Testis (tissue), 3 donors: ENCODE measurements around the gene ABCA4. TPM values are rescaled to one million over a fixed set of nuclear protein-coding genes. Genes with fewer than 3 reads are reported as not detected.

ENCODE experiments used
- DNase-seq: peaks from one replicate; pipeline ENCODE4 v3.0.0-alpha.2; 2019
- H3K27ac ChIP-seq, 2 donors: fragments of 200-600 bp; sonication (generic); one replicate each; pipeline ENCODE4 v1.5.1; 2019
- H3K27me3 ChIP-seq: fragments of 200-600 bp; sonication (generic); one replicate; pipeline ENCODE4 v1.5.1; 2019
- H3K36me3 ChIP-seq: fragments of 200-600 bp; sonication (generic); one replicate; pipeline ENCODE4 v1.5.1; 2017; ENCODE audit warnings: low read depth; ENCODE audit errors: missing control alignments
- H3K4me1 ChIP-seq: fragments of 200-600 bp; sonication (generic); one replicate; pipeline ENCODE4 v1.5.1; 2019
- H3K4me3 ChIP-seq, 2 donors: fragments of 200-600 bp; sonication (generic); one replicate each; pipeline ENCODE4 v1.5.1; 2017 to 2019
- H3K9me3 ChIP-seq: fragments of 200-600 bp; sonication (generic); one replicate; pipeline ENCODE4 v1.5.1; 2017
- CTCF ChIP-seq, 3 experiments: fragments of 450-650 bp in 2 of 3; fragments of 200-600 bp in 1 of 3; sonication (generic) in 1 of 3; IDR thresholded peaks; one replicate each; pipeline ENCODE4 v1.5.1; 2016 to 2019; ENCODE audit warnings: antibody characterized with exemption in 3 of 3, mild to moderate bottlenecking in 2 of 3, moderate library complexity in 1 of 3
- POLR2A ChIP-seq: fragments of 450-650 bp; IDR thresholded peaks from one replicate; pipeline ENCODE4 v1.6.1; 2017; ENCODE audit warnings: antibody characterized with exemption, mild to moderate bottlenecking, moderate library complexity
- WGBS, 2 donors: methylation state at CpG; one replicate each; pipeline ENCODE4 v1.1.5; 2018; 5-methylcytosine and 5-hydroxymethylcytosine counted together
- intact Hi-C: fragments of 100-400 bp; cut with DNase I; formaldehyde crosslinking; loops from one replicate; pipeline ENCODE4 v1.15.1; 2023; ENCODE audit warnings: low total_unique reads
- polyA plus RNA-seq: library from polyadenylated mRNA; stranded (reverse); fragments of 350-450 nt; fragmentation: Illumina TruSeq; extraction: RNeasy Lipid Tissue Mini Kit (QIAGEN cat#74804); gene quantifications from one replicate; pipeline ENCODE4 v1.2.3, GENCODE V29; 2014; ENCODE audit warnings: low read depth, low replicate concordance; ENCODE audit not compliant: insufficient read depth
- total RNA-seq, 2 donors: library from RNA; depleted of rRNA; stranded (reverse); fragments of >200 nt; gene quantifications; one replicate each; pipeline ENCODE4 v1.2.3, GENCODE V29; 2016

The ABCA4 gene
- total and polyA plus RNA-seq, 3 donors from 2014 or later, result 1.6 to 1.8 (median 1.8) TPM

- no peaks in the 10 kb centered on the region for H3K36me3 ChIP-seq
- WGBS, 2 donors, result 89 to 94% methylated on average over 5 of the region's 5 CpGs
- no peaks in the 10 kb centered on the region for H3K4me1 ChIP-seq
- DNase-seq, result no peak
- no peaks in the 10 kb centered on the region for H3K27me3 ChIP-seq
- H3K9me3 ChIP-seq, result no peaks in the 10 kb centered on the region
- TF ChIP-seq CTCF (IDR thresholded peaks at IDR 0.05) (no peak), POLR2A (no peak)
- H3K4me3 ChIP-seq, result no peak overlapping the region
- H3K27ac ChIP-seq, result no peak overlapping the region
- intact Hi-C loops, result no loop called here
Observed at GRCh38 chr1:94146273-94146672, 25.3 kb upstream of the ABCA4 start.

- intact Hi-C loops, result no loop called here
- TF ChIP-seq POLR2A, result no peak
- TF ChIP-seq CTCF (IDR thresholded peaks at IDR 0.05), result no peak
- Histone ChIP-seq H3K27ac (no peak overlapping the region), H3K9me3 (no peaks in the 10 kb centered on the region), H3K4me3 (no peak overlapping the region), H3K4me1 (no peaks in the 10 kb centered on the region), H3K36me3 (no peaks in the 10 kb centered on the region), H3K27me3 (no peaks in the 10 kb centered on the region)
- WGBS, 2 donors, result 37 to 61% methylated on average over 1 of the region's 1 CpG
- DNase-seq, result no peak
Observed at GRCh38 chr1:94144836-94145235, 23.9 kb upstream of the ABCA4 start.

DNA sequence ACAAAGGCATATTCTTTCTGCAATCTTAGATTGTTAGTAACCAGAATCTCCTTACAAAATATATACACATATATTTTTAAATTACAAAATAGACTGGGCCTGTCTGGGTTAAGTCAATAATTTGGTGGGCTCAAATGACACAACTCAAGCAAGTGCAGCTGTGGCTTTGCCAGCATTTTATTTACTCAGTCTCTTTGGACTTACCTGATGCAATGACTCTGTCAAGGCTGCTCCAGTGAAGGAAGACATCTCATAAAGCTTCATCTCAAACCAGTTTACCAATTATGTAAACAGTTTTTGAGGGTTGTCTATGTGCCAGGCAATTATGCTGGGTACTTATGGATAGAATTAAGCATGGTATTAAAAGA, 22.8 kb upstream of the ABCA4 start:
- Histone ChIP-seq H3K27me3 (no peaks in the 10 kb centered on the region), H3K27ac (no peak overlapping the region), H3K36me3 (no peaks in the 10 kb centered on the region), H3K9me3 (no peaks in the 10 kb centered on the region), H3K4me3 (no peak overlapping the region), H3K4me1 (no peaks in the 10 kb centered on the region)
- intact Hi-C loops, result no loop called here
- no peak for DNase-seq
- TF ChIP-seq CTCF (IDR thresholded peaks at IDR 0.05) (no peak), POLR2A (no peak)

DNA sequence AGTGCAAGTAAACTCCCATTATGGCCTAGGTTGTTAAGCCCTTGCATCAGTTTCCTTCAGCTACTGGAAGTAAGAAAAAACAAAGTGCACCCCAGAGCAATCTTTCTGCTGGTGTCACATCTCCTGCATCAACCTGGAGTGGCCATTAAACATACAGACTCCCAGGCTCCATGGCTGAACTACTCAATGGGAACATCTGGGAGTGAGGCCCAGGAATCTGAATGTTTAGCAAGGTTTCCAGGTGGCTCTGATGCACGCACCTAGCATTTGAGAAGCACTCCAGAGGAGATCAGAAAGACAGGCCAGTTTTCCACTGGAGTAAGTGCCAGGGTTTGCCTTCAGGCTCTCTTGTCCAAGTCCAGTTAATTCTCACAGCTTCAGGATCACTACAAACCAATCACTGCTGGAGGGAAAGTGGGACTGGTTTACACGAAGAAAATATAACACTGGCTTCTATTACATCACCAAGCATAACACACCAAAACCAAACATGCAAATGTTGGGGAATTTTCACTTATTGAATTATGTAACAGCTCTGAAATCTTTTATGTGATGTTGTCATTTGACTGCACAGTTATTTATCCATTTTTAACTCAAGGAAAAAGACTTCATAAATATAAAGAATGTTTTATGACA, 22.3 kb upstream of the ABCA4 start:
- Histone ChIP-seq H3K27me3 (no peaks in the 10 kb centered on the region), H3K9me3 (no peaks in the 10 kb centered on the region), H3K4me3 (no peak overlapping the region), H3K4me1 (no peaks in the 10 kb centered on the region), H3K36me3 (no peaks in the 10 kb centered on the region), H3K27ac (no peak overlapping the region)
- intact Hi-C loops, result no loop called here
- 80 to 85% methylated on average over 2 of the region's 2 CpGs for WGBS, 2 donors
- TF ChIP-seq CTCF (IDR thresholded peaks at IDR 0.05), result no peak
- no peak for TF ChIP-seq POLR2A
- no peak for DNase-seq

DNA sequence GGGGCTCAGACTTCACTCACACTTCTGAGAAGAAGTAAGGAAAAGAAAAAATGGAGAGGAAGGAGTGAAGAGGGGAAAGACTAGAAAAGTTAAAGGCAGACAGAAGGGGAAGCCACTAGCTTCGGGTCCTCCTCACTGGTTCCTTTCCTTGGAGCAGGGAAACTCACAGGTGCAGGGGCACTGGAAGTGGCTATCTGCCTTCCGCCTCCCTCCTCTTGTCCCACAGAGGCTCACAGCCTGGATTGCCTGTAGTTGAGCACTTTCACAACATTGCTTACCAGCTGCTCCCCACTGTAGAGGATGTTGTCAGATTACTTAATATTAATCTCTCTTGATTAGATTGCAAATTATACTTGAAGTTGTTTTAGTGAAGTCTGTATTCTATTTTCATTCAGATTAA, 21.6 kb upstream of the ABCA4 start:
- Histone ChIP-seq H3K9me3 (no peaks in the 10 kb centered on the region), H3K36me3 (no peaks in the 10 kb centered on the region), H3K27ac (no peak overlapping the region), H3K4me3 (no peak overlapping the region), H3K27me3 (no peaks in the 10 kb centered on the region), H3K4me1 (no peaks in the 10 kb centered on the region)
- no peak for DNase-seq
- intact Hi-C loops, result no loop called here
- 79 to 83% methylated on average over 2 of the region's 2 CpGs for WGBS, 2 donors
- no peak for TF ChIP-seq CTCF (IDR thresholded peaks at IDR 0.05)
- TF ChIP-seq POLR2A, result no peak
